GM23248 (cell line): ENCODE data around the gene NQO1. TPM values are rescaled to one million over a fixed set of nuclear protein-coding genes. Genes with fewer than 3 reads are reported as not detected.

Experiments used
- DNase-seq: peaks from one replicate; pipeline ENCODE4 v3.0.0-alpha.2; 2015
- H2AFZ ChIP-seq: fragments of 200-600 bp; sonication (generic); 2 replicates; pipeline ENCODE4 v1.6.1; 2016; ENCODE audit warnings: antibody characterized with exemption
- H3F3A ChIP-seq: fragments of 200-600 bp; sonication (generic); 2 replicates; pipeline ENCODE4 v1.6.1; 2016; ENCODE audit warnings: mild to moderate bottlenecking, antibody characterized with exemption, mixed run types; ENCODE audit not compliant: insufficient read depth
- H3K27ac ChIP-seq: fragments of 200-600 bp; sonication (generic); 2 replicates; pipeline ENCODE4 v1.5.1; 2016; ENCODE audit warnings: mild to moderate bottlenecking
- H3K27me3 ChIP-seq: fragments of 200-600 bp; sonication (generic); replicated peaks from 2 replicates; pipeline ENCODE4 v1.6.1; 2016; ENCODE audit warnings: mild to moderate bottlenecking; ENCODE audit not compliant: insufficient read depth
- H3K36me3 ChIP-seq: fragments of 200-600 bp; sonication (generic); 2 replicates; pipeline ENCODE4 v1.6.1; 2016; ENCODE audit warnings: low read depth, mild to moderate bottlenecking
- H3K4me1 ChIP-seq: fragments of 200-600 bp; sonication (generic); 2 replicates; pipeline ENCODE4 v1.6.1; 2016; ENCODE audit warnings: mild to moderate bottlenecking; ENCODE audit not compliant: insufficient read depth
- H3K4me2 ChIP-seq: fragments of 200-600 bp; sonication (generic); one replicate; pipeline ENCODE4 v1.6.1; 2016; ENCODE audit warnings: mild to moderate bottlenecking; ENCODE audit not compliant: unreplicated experiment
- H3K4me3 ChIP-seq: fragments of 200-600 bp; sonication (generic); 2 replicates; pipeline ENCODE4 v1.5.1; 2016; ENCODE audit warnings: mild to moderate bottlenecking
- H3K79me2 ChIP-seq: fragments of 200-600 bp; sonication (generic); 2 replicates; pipeline ENCODE4 v1.6.1; 2016; ENCODE audit warnings: mild to moderate bottlenecking; ENCODE audit not compliant: insufficient read depth
- H3K9ac ChIP-seq: fragments of 200-600 bp; sonication (generic); 2 replicates; pipeline ENCODE4 v1.6.1; 2016; ENCODE audit warnings: mild to moderate bottlenecking
- H3K9me2 ChIP-seq: fragments of 200-600 bp; sonication (generic); 2 replicates; pipeline ENCODE4 v1.6.1; 2016; ENCODE audit warnings: mixed run types, mild to moderate bottlenecking, moderate library complexity; ENCODE audit not compliant: insufficient read depth
- H3K9me3 ChIP-seq: fragments of 200-600 bp; sonication (generic); one replicate; pipeline ENCODE4 v1.6.1; 2017; ENCODE audit warnings: low read depth
- H4K20me1 ChIP-seq: fragments of 200-600 bp; sonication (generic); 2 replicates; pipeline ENCODE4 v1.6.0; 2016; ENCODE audit not compliant: insufficient read depth
- EZH2 ChIP-seq: fragments of 200-600 bp; sonication (generic); IDR thresholded peaks from 2 replicates; pipeline ENCODE4 v1.6.1; 2018; ENCODE audit warnings: antibody characterized with exemption, mild to moderate bottlenecking; ENCODE audit not compliant: insufficient read depth, poor library complexity, severe bottlenecking
- EZH2phosphoT487 ChIP-seq: fragments of 200-600 bp; sonication (generic); IDR thresholded peaks from 2 replicates; pipeline ENCODE4 v1.6.1; 2018; ENCODE audit warnings: antibody characterized with exemption, moderate library complexity, mild to moderate bottlenecking, low read depth; ENCODE audit not compliant: insufficient read depth
- WGBS, 2 experiments: methylation state at CpG; one replicate each; pipeline ENCODE4 v1.1.6; 2015 to 2017; ENCODE audit warnings: low lambda C conversion rate in 2 of 2, low coverage in 1 of 2; ENCODE audit errors: missing lambda C conversion rate in 2 of 2; 5-methylcytosine and 5-hydroxymethylcytosine counted together
- in situ Hi-C: fragments of 300-500 bp; cut with MboI; formaldehyde crosslinking; loops from 2 replicates; pipeline ENCODE4 v1.15.0; 2020
- polyA plus RNA-seq: library from polyadenylated mRNA; unstranded; fragments of >200 nt; fragmentation: Nextera tagmentation; extraction: Ambion mirVana; gene quantifications from 2 replicates; pipeline ENCODE4 v1.2.1, GENCODE V29; 2016
- total RNA-seq: library from RNA; depleted of rRNA; stranded (reverse); fragments of >200 nt; shearing (Covaris generic); gene quantifications from 2 replicates; pipeline ENCODE4 v1.2.3, GENCODE V29; 2014

Gene NQO1
- total and polyA plus RNA-seq, 2 experiments from 2014 or later: 431 to 501 TPM

DNA sequence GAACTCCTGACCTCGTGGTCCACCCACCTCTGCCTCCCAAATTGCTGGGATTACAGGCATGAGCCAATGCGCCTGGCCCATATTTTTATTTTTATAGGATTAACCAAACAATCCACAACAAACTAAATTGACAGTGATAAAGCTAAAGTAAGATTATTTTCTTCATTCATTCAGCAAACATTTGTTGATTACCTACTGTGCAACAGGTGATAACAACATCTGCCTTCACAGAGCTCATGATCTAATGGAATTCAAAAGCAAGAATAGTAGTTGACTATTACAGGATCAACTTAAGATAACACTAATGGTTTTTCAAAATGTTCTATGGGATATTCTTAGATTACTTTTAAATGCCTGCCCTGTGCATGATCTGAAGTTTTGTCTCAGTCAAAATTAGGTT lies 37.8 kb downstream of the NQO1 start:
- no peak overlapping the region for H3K4me2 ChIP-seq
- H3K4me1 ChIP-seq: peaks cover 8% of the 10 kb centered on the region; the same call in 1 of the 2 replicates
- no peaks in the 10 kb centered on the region for H3K27me3 ChIP-seq
- H3K27ac ChIP-seq: no peak overlapping the region
- no peaks in the 10 kb centered on the region for H4K20me1 ChIP-seq
- in situ Hi-C loops: no loop called here
- DNase-seq: no peak
- no peaks in the 10 kb centered on the region for H3K9me2 ChIP-seq
- no peak overlapping the region for H2AFZ ChIP-seq
- H3K36me3 ChIP-seq: peaks cover 67% of the 10 kb centered on the region
- WGBS, 2 experiments: 96 to 100% methylated on average over 2 of the region's 2 CpGs
- H3F3A ChIP-seq: peaks cover 43% of the 10 kb centered on the region
- H3K9me3 ChIP-seq: no peaks in the 10 kb centered on the region
- TF ChIP-seq EZH2 (no peak), EZH2phosphoT487 (no peak)
- H3K9ac ChIP-seq: no peak overlapping the region
- H3K4me3 ChIP-seq: no peak overlapping the region
- H3K79me2 ChIP-seq: peaks cover 30% of the 10 kb centered on the region

- in situ Hi-C loops: no loop called here
- no peak overlapping the region for H3K4me3 ChIP-seq
- peaks cover 3% of the 10 kb centered on the region for H3F3A ChIP-seq
- no peaks in the 10 kb centered on the region for H3K4me1 ChIP-seq
- no peak for DNase-seq
- H3K9ac ChIP-seq: no peak overlapping the region
- no peaks in the 10 kb centered on the region for H3K27me3 ChIP-seq
- H3K36me3 ChIP-seq: peaks cover 68% of the 10 kb centered on the region
- no peak overlapping the region for H2AFZ ChIP-seq
- H3K9me3 ChIP-seq: no peaks in the 10 kb centered on the region
- H3K4me2 ChIP-seq: no peak overlapping the region
- TF ChIP-seq EZH2: no peak
- TF ChIP-seq EZH2phosphoT487: no peak
- no peaks in the 10 kb centered on the region for H4K20me1 ChIP-seq
- peaks cover 39% of the 10 kb centered on the region for H3K79me2 ChIP-seq
- no peaks in the 10 kb centered on the region for H3K9me2 ChIP-seq
- H3K27ac ChIP-seq: no peak overlapping the region
These were observed 46.0 kb downstream of the NQO1 start for GRCh38 chr16:69680358-69680757.

- no peaks in the 10 kb centered on the region for H3F3A ChIP-seq
- in situ Hi-C loops: no loop called here
- H3K79me2 ChIP-seq: peaks cover 77% of the 10 kb centered on the region
- H2AFZ ChIP-seq: no peak overlapping the region
- H3K4me2 ChIP-seq: no peak overlapping the region
- H3K4me1 ChIP-seq: no peaks in the 10 kb centered on the region
- H3K27me3 ChIP-seq: no peaks in the 10 kb centered on the region
- WGBS, 2 experiments: 91 to 94% methylated on average over 3 of the region's 3 CpGs
- no peak overlapping the region for H3K9ac ChIP-seq
- H3K9me2 ChIP-seq: no peaks in the 10 kb centered on the region
- no peak for TF ChIP-seq EZH2
- TF ChIP-seq EZH2phosphoT487: no peak
- no peak overlapping the region for H3K27ac ChIP-seq
- no peaks in the 10 kb centered on the region for H3K9me3 ChIP-seq
- peaks cover 79% of the 10 kb centered on the region for H3K36me3 ChIP-seq
- H4K20me1 ChIP-seq: no peaks in the 10 kb centered on the region
- H3K4me3 ChIP-seq: no peak overlapping the region
- DNase-seq: no peak
These were observed 53.2 kb downstream of the NQO1 start for GRCh38 chr16:69672998-69673713.

DNA sequence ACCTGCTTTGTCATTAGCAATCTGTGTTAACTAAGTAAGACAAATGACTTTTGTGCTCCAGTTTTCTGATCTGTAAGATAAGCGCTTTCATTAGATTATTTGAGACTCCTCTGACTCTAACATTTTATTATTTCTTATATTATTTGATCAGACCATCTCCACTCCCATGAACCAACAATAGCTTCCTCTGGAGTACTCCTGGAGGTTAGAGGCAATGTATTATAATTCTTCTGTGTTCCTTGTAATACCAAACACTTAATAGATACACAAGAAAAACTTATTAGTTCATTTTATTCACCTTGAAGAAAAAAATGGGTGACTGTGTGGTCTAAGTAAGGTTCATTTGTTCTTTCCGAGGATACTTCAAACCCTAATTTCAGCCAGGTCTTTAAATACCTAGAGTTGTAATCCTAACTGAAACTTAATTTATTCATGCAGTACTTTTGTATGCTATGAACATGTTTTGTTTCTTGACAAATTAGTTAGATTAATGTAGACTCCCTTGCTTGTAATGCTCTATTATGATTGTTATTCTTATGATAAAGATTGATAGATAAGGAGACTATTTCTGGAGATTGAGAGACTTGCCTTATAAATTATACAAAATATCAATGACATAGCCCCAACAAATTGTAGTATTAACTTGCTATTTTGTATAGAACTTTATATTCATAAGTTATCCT lies 53.9 kb downstream of the NQO1 start:
- peaks cover 79% of the 10 kb centered on the region for H3K79me2 ChIP-seq
- H3K4me1 ChIP-seq: no peaks in the 10 kb centered on the region
- no peak overlapping the region for H3K27ac ChIP-seq
- DNase-seq: no peak
- no peaks in the 10 kb centered on the region for H3K27me3 ChIP-seq
- H3K9me3 ChIP-seq: no peaks in the 10 kb centered on the region
- H3K36me3 ChIP-seq: peaks cover 81% of the 10 kb centered on the region
- no peaks in the 10 kb centered on the region for H3K9me2 ChIP-seq
- H3K9ac ChIP-seq: no peak overlapping the region
- in situ Hi-C loops: no loop called here
- TF ChIP-seq EZH2 (no peak), EZH2phosphoT487 (no peak)
- H3K4me3 ChIP-seq: no peak overlapping the region
- H4K20me1 ChIP-seq: no peaks in the 10 kb centered on the region
- no peaks in the 10 kb centered on the region for H3F3A ChIP-seq
- WGBS, 2 experiments: 97% methylated on average over 2 of the region's 2 CpGs
- H2AFZ ChIP-seq: no peak overlapping the region
- no peak overlapping the region for H3K4me2 ChIP-seq
